GM23248 (cell line): Measurements from ENCODE around the gene SWSAP1. TPM values are rescaled to one million over a fixed set of nuclear protein-coding genes. Genes with fewer than 3 reads are reported as not detected.
A peak's percentile ranks its signal among the peaks of the same experiment; 100 is the strongest.

Experiments
- DNase-seq: peaks from one replicate; pipeline ENCODE4 v3.0.0-alpha.2; 2015
- H2AFZ ChIP-seq: fragments of 200-600 bp; sonication (generic); 2 replicates; pipeline ENCODE4 v1.6.1; 2016; ENCODE audit warnings: antibody characterized with exemption
- H3F3A ChIP-seq: fragments of 200-600 bp; sonication (generic); 2 replicates; pipeline ENCODE4 v1.6.1; 2016; ENCODE audit warnings: mild to moderate bottlenecking, antibody characterized with exemption, mixed run types; ENCODE audit not compliant: insufficient read depth
- H3K27ac ChIP-seq: fragments of 200-600 bp; sonication (generic); 2 replicates; pipeline ENCODE4 v1.5.1; 2016; ENCODE audit warnings: mild to moderate bottlenecking
- H3K27me3 ChIP-seq: fragments of 200-600 bp; sonication (generic); replicated peaks from 2 replicates; pipeline ENCODE4 v1.6.1; 2016; ENCODE audit warnings: mild to moderate bottlenecking; ENCODE audit not compliant: insufficient read depth
- H3K36me3 ChIP-seq: fragments of 200-600 bp; sonication (generic); 2 replicates; pipeline ENCODE4 v1.6.1; 2016; ENCODE audit warnings: low read depth, mild to moderate bottlenecking
- H3K4me1 ChIP-seq: fragments of 200-600 bp; sonication (generic); 2 replicates; pipeline ENCODE4 v1.6.1; 2016; ENCODE audit warnings: mild to moderate bottlenecking; ENCODE audit not compliant: insufficient read depth
- H3K4me2 ChIP-seq: fragments of 200-600 bp; sonication (generic); one replicate; pipeline ENCODE4 v1.6.1; 2016; ENCODE audit warnings: mild to moderate bottlenecking; ENCODE audit not compliant: unreplicated experiment
- H3K4me3 ChIP-seq: fragments of 200-600 bp; sonication (generic); 2 replicates; pipeline ENCODE4 v1.5.1; 2016; ENCODE audit warnings: mild to moderate bottlenecking
- H3K79me2 ChIP-seq: fragments of 200-600 bp; sonication (generic); 2 replicates; pipeline ENCODE4 v1.6.1; 2016; ENCODE audit warnings: mild to moderate bottlenecking; ENCODE audit not compliant: insufficient read depth
- H3K9ac ChIP-seq: fragments of 200-600 bp; sonication (generic); 2 replicates; pipeline ENCODE4 v1.6.1; 2016; ENCODE audit warnings: mild to moderate bottlenecking
- H3K9me2 ChIP-seq: fragments of 200-600 bp; sonication (generic); 2 replicates; pipeline ENCODE4 v1.6.1; 2016; ENCODE audit warnings: mixed run types, mild to moderate bottlenecking, moderate library complexity; ENCODE audit not compliant: insufficient read depth
- H3K9me3 ChIP-seq: fragments of 200-600 bp; sonication (generic); one replicate; pipeline ENCODE4 v1.6.1; 2017; ENCODE audit warnings: low read depth
- H4K20me1 ChIP-seq: fragments of 200-600 bp; sonication (generic); 2 replicates; pipeline ENCODE4 v1.6.0; 2016; ENCODE audit not compliant: insufficient read depth
- EZH2 ChIP-seq: fragments of 200-600 bp; sonication (generic); IDR thresholded peaks from 2 replicates; pipeline ENCODE4 v1.6.1; 2018; ENCODE audit warnings: antibody characterized with exemption, mild to moderate bottlenecking; ENCODE audit not compliant: insufficient read depth, poor library complexity, severe bottlenecking
- EZH2phosphoT487 ChIP-seq: fragments of 200-600 bp; sonication (generic); IDR thresholded peaks from 2 replicates; pipeline ENCODE4 v1.6.1; 2018; ENCODE audit warnings: antibody characterized with exemption, moderate library complexity, mild to moderate bottlenecking, low read depth; ENCODE audit not compliant: insufficient read depth
- WGBS, 2 experiments: methylation state at CpG; one replicate each; pipeline ENCODE4 v1.1.6; 2015 to 2017; ENCODE audit warnings: low lambda C conversion rate in 2 of 2, low coverage in 1 of 2; ENCODE audit errors: missing lambda C conversion rate in 2 of 2; 5-methylcytosine and 5-hydroxymethylcytosine counted together
- in situ Hi-C: fragments of 300-500 bp; cut with MboI; formaldehyde crosslinking; loops from 2 replicates; pipeline ENCODE4 v1.15.0; 2020
- polyA plus RNA-seq: library from polyadenylated mRNA; unstranded; fragments of >200 nt; fragmentation: Nextera tagmentation; extraction: Ambion mirVana; gene quantifications from 2 replicates; pipeline ENCODE4 v1.2.1, GENCODE V29; 2016
- total RNA-seq: library from RNA; depleted of rRNA; stranded (reverse); fragments of >200 nt; shearing (Covaris generic); gene quantifications from 2 replicates; pipeline ENCODE4 v1.2.3, GENCODE V29; 2014

SWSAP1 gene
- total and polyA plus RNA-seq, 2 experiments from 2014 or later, result 0.32 to 1.3 TPM

DNA sequence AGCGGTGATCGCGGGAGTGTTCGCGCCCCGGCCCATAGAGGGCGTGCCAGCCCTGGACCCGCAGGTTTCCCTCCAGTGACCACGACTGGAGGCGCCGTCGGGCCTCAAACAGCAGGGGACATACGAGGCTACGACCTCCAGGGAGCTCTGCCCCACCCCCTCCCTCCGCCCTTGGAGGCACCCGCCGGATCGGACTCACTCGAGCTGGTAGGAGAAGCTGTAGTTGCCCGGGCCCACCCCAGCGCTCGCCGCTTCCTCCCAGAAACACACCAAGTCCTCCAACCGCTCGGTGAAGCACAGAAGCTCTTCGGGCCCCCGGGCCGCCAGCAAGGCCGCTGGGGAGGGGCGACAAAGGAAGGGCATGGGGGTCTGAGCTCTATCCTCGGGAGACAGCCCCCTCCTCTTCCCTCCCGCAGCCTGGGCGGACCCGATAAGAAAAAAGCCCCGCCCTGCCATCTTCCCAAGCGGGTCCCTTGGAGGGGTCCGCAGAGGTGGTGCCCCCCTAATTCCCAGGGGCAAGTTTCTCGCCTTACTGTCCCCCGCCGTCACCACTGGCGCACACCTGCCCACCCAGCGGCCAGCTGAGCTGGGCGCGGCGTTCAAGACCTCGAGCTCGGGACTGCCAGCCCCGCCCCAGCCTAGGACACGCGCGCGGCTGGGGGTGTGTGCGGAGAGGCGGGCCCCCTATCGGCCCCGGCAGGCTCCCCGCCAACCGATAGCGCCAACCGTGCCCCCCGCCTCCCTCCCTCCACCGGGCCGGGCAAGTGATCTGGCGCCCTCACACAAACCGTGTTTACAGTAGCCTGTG lies 8.6 kb downstream of the SWSAP1 start:
- in situ Hi-C loops, result no loop called here
- Histone ChIP-seq H3K4me3 (no peak overlapping the region), H3K4me2 (no peak overlapping the region), H3K27me3 (no peaks in the 10 kb centered on the region), H3K9me3 (no peaks in the 10 kb centered on the region), H3K9ac (no peak overlapping the region), H2AFZ (peak overlapping the region; percentile 34), H3K9me2 (no peaks in the 10 kb centered on the region), H3K79me2 (peaks cover 7% of the 10 kb centered on the region; the same call in 1 of the 2 replicates), H3F3A (peaks cover 11% of the 10 kb centered on the region), H3K4me1 (peaks cover 10% of the 10 kb centered on the region), H4K20me1 (no peaks in the 10 kb centered on the region), H3K36me3 (no peaks in the 10 kb centered on the region), H3K27ac (no peak overlapping the region)
- 2 to 4% methylated on average over 42 to 51 of the region's 65 CpGs for WGBS, 2 experiments
- DNase-seq, result peak; percentile 55
- TF ChIP-seq EZH2, result no peak
- no peak for TF ChIP-seq EZH2phosphoT487

DNA sequence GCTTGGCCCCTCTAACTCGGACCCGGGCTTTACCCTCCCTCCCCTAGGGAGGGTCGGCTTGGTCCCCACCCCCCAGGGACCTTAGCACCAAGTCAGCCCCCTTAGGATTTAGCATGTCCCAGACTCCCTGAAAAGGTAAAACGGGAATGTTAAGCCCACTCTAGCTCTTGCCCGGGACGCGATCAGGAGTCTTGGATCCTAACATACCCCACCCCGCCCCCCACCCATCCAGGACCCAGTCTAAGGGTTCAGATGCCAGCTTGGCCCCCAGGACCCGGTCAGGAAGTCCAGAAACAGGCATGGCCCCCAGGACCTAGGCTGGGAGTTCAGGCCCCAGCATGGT lies 9.2 kb downstream of the SWSAP1 start:
- Histone ChIP-seq H3K36me3 (no peaks in the 10 kb centered on the region), H3K9me2 (no peaks in the 10 kb centered on the region), H3K27me3 (no peaks in the 10 kb centered on the region), H2AFZ (peak overlapping the region; percentile 34; the same call in 1 of the 2 replicates), H3K9ac (no peak overlapping the region), H3K4me3 (no peak overlapping the region), H3K4me1 (peaks cover 5% of the 10 kb centered on the region; the same call in 1 of the 2 replicates), H3K79me2 (peaks cover 7% of the 10 kb centered on the region; the same call in 1 of the 2 replicates), H3K27ac (no peak overlapping the region), H3K4me2 (no peak overlapping the region), H4K20me1 (no peaks in the 10 kb centered on the region), H3F3A (0 out of 2 replicates have a peak, but pooled peaks cover 6% of the 10 kb centered on the region), H3K9me3 (no peaks in the 10 kb centered on the region)
- in situ Hi-C loops, result no loop called here
- no peak for TF ChIP-seq EZH2
- no peak for TF ChIP-seq EZH2phosphoT487
- DNase-seq, result no peak
- WGBS, 2 experiments, result 2 to 5% methylated on average over 8 of the region's 9 CpGs

DNA sequence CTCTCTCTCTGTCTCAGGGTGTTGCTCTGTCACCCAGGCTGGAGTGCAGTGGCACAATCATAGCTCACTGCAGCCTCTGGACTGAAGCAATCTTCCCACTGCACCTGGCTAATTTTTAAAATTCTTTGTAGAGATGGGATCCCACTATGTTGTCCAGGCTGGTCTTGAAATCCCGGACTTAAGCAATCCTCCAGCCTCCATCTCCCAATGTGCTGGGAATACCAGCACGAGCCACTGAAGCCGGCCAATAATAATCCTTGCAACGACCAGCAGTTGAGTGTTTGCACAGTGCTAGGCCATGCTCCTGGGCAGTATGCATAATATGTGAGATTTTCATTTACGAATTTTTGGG lies 10.3 kb downstream of the SWSAP1 start:
- DNase-seq, result no peak
- H4K20me1 ChIP-seq, result no peaks in the 10 kb centered on the region
- TF ChIP-seq EZH2phosphoT487 (no peak), EZH2 (no peak)
- no peak overlapping the region for H3K27ac ChIP-seq
- H3K4me1 ChIP-seq, result no peaks in the 10 kb centered on the region
- H3K4me2 ChIP-seq, result no peak overlapping the region
- no peaks in the 10 kb centered on the region for H3K36me3 ChIP-seq
- in situ Hi-C loops, result no loop called here
- no peak overlapping the region for H3K9ac ChIP-seq
- no peaks in the 10 kb centered on the region for H3K9me2 ChIP-seq
- H2AFZ ChIP-seq, result no peak overlapping the region
- H3K27me3 ChIP-seq, result no peaks in the 10 kb centered on the region
- H3K4me3 ChIP-seq, result no peak overlapping the region
- H3K9me3 ChIP-seq, result no peaks in the 10 kb centered on the region
- H3K79me2 ChIP-seq, result peaks cover 7% of the 10 kb centered on the region; the same call in 1 of the 2 replicates
- no peaks in the 10 kb centered on the region for H3F3A ChIP-seq
- WGBS, 2 experiments, result 62 to 68% methylated on average over 5 of the region's 5 CpGs

DNA sequence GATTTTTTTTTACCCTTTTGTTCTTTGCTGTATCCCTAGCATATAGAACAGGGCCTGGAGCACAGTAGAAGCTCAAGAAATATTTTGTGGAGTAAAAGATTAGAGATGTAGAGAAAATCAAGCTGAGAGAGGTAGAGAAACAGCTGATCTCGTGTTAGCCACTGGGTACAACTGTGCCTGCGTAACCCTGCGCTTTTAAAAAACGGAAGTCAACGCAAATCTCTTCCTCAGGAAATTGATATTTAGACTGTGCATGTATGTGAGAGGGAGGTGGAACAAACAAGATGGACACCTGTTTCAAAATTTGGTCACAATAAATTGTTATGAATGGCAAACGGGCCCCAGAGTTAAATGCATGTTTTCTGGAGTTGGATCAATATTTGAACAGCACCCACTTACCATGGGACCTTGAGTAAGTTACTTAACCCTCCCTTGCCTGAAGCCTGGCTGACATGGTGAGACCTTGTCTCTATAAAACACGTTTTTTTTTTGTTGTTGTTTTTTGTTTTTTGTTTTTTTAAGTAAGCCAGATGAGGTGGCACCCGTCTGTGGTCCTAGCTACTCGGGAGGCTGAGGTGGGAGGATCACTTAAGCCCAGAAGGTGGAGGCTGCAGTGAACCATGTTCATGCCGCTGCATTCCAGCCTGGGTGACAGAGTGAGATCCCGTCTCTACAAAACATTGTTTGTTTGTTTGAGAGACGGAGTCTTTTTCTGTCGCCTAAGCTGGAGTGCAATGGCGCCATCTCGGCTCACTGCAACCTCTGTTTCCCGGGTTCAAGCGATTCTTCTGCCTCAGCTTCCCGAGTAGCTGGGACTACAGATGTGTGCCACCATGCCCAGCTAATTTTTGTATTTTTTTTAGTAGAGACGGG lies 12.9 kb downstream of the SWSAP1 start:
- Histone ChIP-seq H3K4me1 (no peaks in the 10 kb centered on the region), H2AFZ (no peak overlapping the region), H3K27ac (no peak overlapping the region), H3K9ac (no peak overlapping the region), H3F3A (no peaks in the 10 kb centered on the region), H3K9me2 (no peaks in the 10 kb centered on the region), H3K36me3 (no peaks in the 10 kb centered on the region), H3K79me2 (no peaks in the 10 kb centered on the region), H3K9me3 (no peaks in the 10 kb centered on the region), H3K4me2 (no peak overlapping the region), H3K27me3 (no peaks in the 10 kb centered on the region), H4K20me1 (no peaks in the 10 kb centered on the region), H3K4me3 (no peak overlapping the region)
- no peak for TF ChIP-seq EZH2
- no peak for TF ChIP-seq EZH2phosphoT487
- 62 to 65% methylated on average over 19 of the region's 19 CpGs for WGBS, 2 experiments
- DNase-seq, result no peak
- in situ Hi-C loops, result no loop called here
